ENCODE measurements around the gene TAX1BP1.

- TF ChIP-seq CTCF (optimal IDR thresholded peaks at IDR 0.05 in 1 of 3, IDR thresholded peaks at IDR 0.05 in 1 of 3, conservative IDR thresholded peaks at IDR 0.05 in 1 of 3; ENCODE audit: extremely low read depth in 1 of 3, insufficient read depth in 2 of 3, low read length in 3 of 3) (no peak), EZH2 (IDR thresholded peaks at IDR 0.05; ENCODE audit: low read length) (no peak)
Observed at GRCh38 chr7:27835376-27835775, 95.4 kb downstream of the TAX1BP1 start.
